Heart left ventricle (tissue), 13 donors: ENCODE data around the gene GNB2.

ENCODE experiments used
- CTCF ChIP-seq, 12 donors: fragments of 200-600 bp; sonication (generic) in 4 of 12; IDR thresholded peaks; one replicate each; pipeline versions ENCODE4 v1.5.0 to v1.8.0; 2018 to 2022; ENCODE audit warnings: antibody characterized with exemption in 12 of 12, mild to moderate bottlenecking in 5 of 12
- POLR2A ChIP-seq, 2 donors: fragments of 450-650 bp; IDR thresholded peaks; one replicate each; pipeline ENCODE4 v1.6.1; 2017; ENCODE audit warnings: antibody characterized with exemption in 2 of 2, mild to moderate bottlenecking in 2 of 2, moderate library complexity in 2 of 2
- donor health status: ischemic (EF 13 %, LVEDD 7.1; RV severe dilation, severe dysfunction).
- donor health status: DM: no; HTN: yes; CAD: no.
- donor health status: DM: no; HTN: no; CAD: no.
- donor health status: ischemic (EF 25% LVEDD 6.9; RV normal size, moderate dysfunction).
- donor health status: ischemic (EF 25% LVEDD 5.7; RV mildly dilated, moderate dysfunction).
- donor health status: ischemic (EF 35%, LVEDD 5.7; RV mildly dilated, moderate dysfunction).
- donor health status: nonischemic (EF 11% LVEDD 7.7; RV severe dilation, severe dysfunction).
- donor health status: DM: yes; HTN: yes; CAD: no.
- donor health status: PGD.
- donor health status: ischemic (EF 29% LVEDD 5.4; RV normal size, mild dysfunction).
- donor health status: nonischemic (EF 23%, LVEDD 6.1; RV moderate dilation, normal function).

- no peak for TF ChIP-seq CTCF (IDR thresholded peaks at IDR 0.05)
- TF ChIP-seq POLR2A (IDR thresholded peaks at IDR 0.05) = no peak
Observed at GRCh38 chr7:100642534-100642907, 31.0 kb upstream of the GNB2 start.
